H7 (cell line): Measurements from ENCODE around the gene HSPD1. TPM values are rescaled to one million over a fixed set of nuclear protein-coding genes. Genes with fewer than 3 reads are reported as not detected.
A peak's percentile ranks its signal among the peaks of the same experiment; 100 is the strongest.
"Not testable (repeated sequence)": the region's sequence is repeated elsewhere in the genome, so short reads cannot be mapped to it uniquely, and the experiment has no call there.

Source experiments
- DNase-seq: peaks from one replicate; pipeline ENCODE4 v3.0.0; 2012
- H3K27me3 ChIP-seq: 2 replicates; pipeline ENCODE4 v1.6.0; 2011; ENCODE audit warnings: mild to moderate bottlenecking, low read length; ENCODE audit not compliant: control insufficient read depth, insufficient read depth
- H3K36me3 ChIP-seq: replicated peaks from 2 replicates; pipeline ENCODE4 v1.5.1; 2011; ENCODE audit warnings: low read length; ENCODE audit not compliant: control insufficient read depth, insufficient read depth
- H3K4me3 ChIP-seq: 2 replicates; pipeline ENCODE4 v1.5.1; 2011; ENCODE audit warnings: low read depth, mild to moderate bottlenecking, control low read depth, low read length, moderate library complexity; ENCODE audit not compliant: insufficient read depth
- total RNA-seq: library from RNA; depleted of rRNA; stranded (reverse); fragments of >200 nt; shearing (Covaris generic); gene quantifications from 2 replicates; pipeline ENCODE4 v1.2.3, GENCODE V29; 2014

The HSPD1 gene
- total RNA-seq, 1 experiment from 2014 or later: 552 TPM

GRCh38 chr2:197472166-197472565 is 27.5 kb downstream of the HSPD1 start:
- H3K27me3 ChIP-seq: no peaks in the 10 kb centered on the region
- peaks cover 8% of the 10 kb centered on the region for H3K36me3 ChIP-seq
- H3K4me3 ChIP-seq: no peak overlapping the region
- no peak for DNase-seq

- Histone ChIP-seq H3K4me3 (no peak overlapping the region), H3K36me3 (peaks cover 5% of the 10 kb centered on the region), H3K27me3 (no peaks in the 10 kb centered on the region)
- no peak for DNase-seq
These were observed 35.5 kb downstream of the HSPD1 start for GRCh38 chr2:197464175-197464574.

- H3K27me3 ChIP-seq: no peaks in the 10 kb centered on the region
- DNase-seq: no peak
- H3K4me3 ChIP-seq: no peak overlapping the region
- H3K36me3 ChIP-seq: peaks cover 5% of the 10 kb centered on the region
These were observed 38.6 kb downstream of the HSPD1 start for GRCh38 chr2:197461057-197461456.

GRCh38 chr2:197460649-197461048 is 39.0 kb downstream of the HSPD1 start:
- DNase-seq: no peak
- Histone ChIP-seq H3K36me3 (peaks cover 5% of the 10 kb centered on the region), H3K4me3 (no peak overlapping the region), H3K27me3 (no peaks in the 10 kb centered on the region)

GRCh38 chr2:197455428-197455827 is 44.2 kb downstream of the HSPD1 start:
- no peak for DNase-seq
- no peak overlapping the region for H3K4me3 ChIP-seq

GRCh38 chr2:197454923-197455322 is 44.7 kb downstream of the HSPD1 start:
- no peaks in the 10 kb centered on the region for H3K36me3 ChIP-seq
- no peak for DNase-seq
- no peak overlapping the region for H3K4me3 ChIP-seq
- H3K27me3 ChIP-seq: no peaks in the 10 kb centered on the region

More at GRCh38 chr2:197455428-197455827, 44.2 kb downstream of the HSPD1 start:
- Histone ChIP-seq H3K27me3 (no peaks in the 10 kb centered on the region), H3K36me3 (no peaks in the 10 kb centered on the region)

GRCh38 chr2:197453914-197454398 is 45.7 kb downstream of the HSPD1 start:
- H3K27me3 ChIP-seq: no peaks in the 10 kb centered on the region
- DNase-seq: peak; percentile 68
- no peaks in the 10 kb centered on the region for H3K36me3 ChIP-seq

GRCh38 chr2:197453123-197453913 is 46.3 kb downstream of the HSPD1 start, which contains the start of gene COQ10B:
Gene COQ10B, plus strand, starts transcription at chr2:197453552. Its CDS starts 9 bp downstream, at chr2:197453561.
- peak; percentile 97 for DNase-seq
- H3K4me3 ChIP-seq: peak within 1 kb of the TSS; percentile 88
- no peaks in the 10 kb centered on the region for H3K36me3 ChIP-seq
- H3K27me3 ChIP-seq: no peaks in the 10 kb centered on the region

More at GRCh38 chr2:197453914-197454398, 45.7 kb downstream of the HSPD1 start:
- H3K4me3 ChIP-seq: peak overlapping the region; percentile 88

- no peaks in the 10 kb centered on the region for H3K27me3 ChIP-seq
These were observed 46.9 kb downstream of the HSPD1 start for GRCh38 chr2:197452754-197453122.

GRCh38 chr2:197450935-197451358 is 48.7 kb downstream of the HSPD1 start:
- H3K4me3 ChIP-seq, DNase-seq, H3K36me3 ChIP-seq, H3K27me3 ChIP-seq: not testable (repeated sequence)

More at GRCh38 chr2:197452754-197453122, 46.9 kb downstream of the HSPD1 start:
- Histone ChIP-seq H3K36me3 (no peaks in the 10 kb centered on the region), H3K4me3 (peak overlapping the region; percentile 37)
- no peak for DNase-seq

- H3K36me3 ChIP-seq: no peaks in the 10 kb centered on the region
- no peak for DNase-seq
These were observed 49.2 kb downstream of the HSPD1 start for GRCh38 chr2:197450465-197450864.

GRCh38 chr2:197446844-197447243 is 52.8 kb downstream of the HSPD1 start:
- Histone ChIP-seq H3K27me3 (no peaks in the 10 kb centered on the region), H3K4me3 (no peak overlapping the region), H3K36me3 (no peaks in the 10 kb centered on the region)
- DNase-seq: no peak

More at GRCh38 chr2:197450465-197450864, 49.2 kb downstream of the HSPD1 start:
- Histone ChIP-seq H3K27me3 (no peaks in the 10 kb centered on the region), H3K4me3 (no peak overlapping the region)

- no peaks in the 10 kb centered on the region for H3K36me3 ChIP-seq
- no peak for DNase-seq
- no peak overlapping the region for H3K4me3 ChIP-seq
- no peaks in the 10 kb centered on the region for H3K27me3 ChIP-seq
These were observed 53.9 kb downstream of the HSPD1 start for GRCh38 chr2:197445746-197446145.

GRCh38 chr2:197442857-197443256 is 56.8 kb downstream of the HSPD1 start:
- Histone ChIP-seq H3K27me3 (no peaks in the 10 kb centered on the region), H3K4me3 (no peak overlapping the region)
- no peak for DNase-seq

GRCh38 chr2:197437380-197437779 is 62.3 kb downstream of the HSPD1 start:
- no peak overlapping the region for H3K4me3 ChIP-seq
- DNase-seq: no peak
- no peaks in the 10 kb centered on the region for H3K36me3 ChIP-seq
- H3K27me3 ChIP-seq: no peaks in the 10 kb centered on the region

More at GRCh38 chr2:197442857-197443256, 56.8 kb downstream of the HSPD1 start:
- no peaks in the 10 kb centered on the region for H3K36me3 ChIP-seq
